Measurements from ENCODE around the gene TIFAB.

The TIFAB gene

DNA sequence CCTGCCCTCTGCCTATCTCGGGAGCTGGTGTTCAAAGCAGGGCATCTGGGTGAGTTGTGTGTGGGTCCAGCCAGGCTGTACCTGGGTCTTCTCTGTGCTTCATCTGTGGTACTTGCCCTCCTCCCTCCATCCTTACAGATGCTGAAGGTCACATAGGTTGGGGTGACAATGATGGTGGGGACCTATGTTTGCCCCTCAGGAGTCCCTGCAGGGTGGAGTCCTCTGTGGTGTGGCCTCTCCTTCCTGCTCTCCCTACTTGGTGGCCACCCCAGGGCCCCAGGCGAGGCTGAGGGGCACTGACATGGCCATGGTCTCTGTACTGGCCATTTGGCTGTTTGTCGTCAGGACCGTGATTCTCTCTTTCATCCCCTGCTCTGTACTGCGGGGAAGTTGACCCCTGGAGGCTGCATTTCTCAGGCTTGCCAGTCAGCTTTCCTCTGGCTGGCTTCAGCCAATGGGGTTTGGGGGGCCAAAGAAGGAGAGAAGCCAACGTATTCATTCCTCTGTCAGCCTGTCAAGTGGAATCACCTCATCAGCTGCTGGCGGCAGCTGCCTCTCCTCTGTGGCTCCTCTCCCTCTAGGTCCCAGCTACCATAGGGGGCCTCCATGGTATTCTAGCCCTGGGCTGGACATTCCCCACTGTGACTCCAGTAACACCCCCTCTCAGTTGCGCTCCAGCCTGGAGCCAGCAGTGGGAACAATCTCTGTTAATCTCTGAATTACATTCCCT is 9.6 kb downstream of the TIFAB start:
- no peak for DNase-seq (ENCODE audit: low read depth)

DNA sequence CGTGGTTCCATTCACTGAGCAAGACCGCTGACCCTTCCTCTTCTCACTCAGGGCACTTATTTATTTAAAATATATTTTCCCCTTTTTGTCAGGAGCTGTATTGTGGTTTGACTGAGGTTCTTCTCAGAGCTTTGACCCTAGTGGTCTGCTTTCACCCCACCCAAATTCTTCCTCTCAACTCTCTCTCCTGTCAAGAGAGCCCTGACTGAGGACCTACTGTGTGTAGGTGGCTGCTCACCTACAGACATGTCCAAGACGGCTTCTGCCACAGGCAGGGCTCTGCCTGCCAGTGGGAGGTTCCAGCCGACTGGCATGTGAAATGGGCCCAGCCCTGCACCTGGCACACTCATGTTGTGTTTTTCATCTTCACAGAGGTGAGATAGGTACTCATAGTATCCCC is 10.2 kb downstream of the TIFAB start:
- DNase-seq (ENCODE audit: low read depth) = no peak

DNA sequence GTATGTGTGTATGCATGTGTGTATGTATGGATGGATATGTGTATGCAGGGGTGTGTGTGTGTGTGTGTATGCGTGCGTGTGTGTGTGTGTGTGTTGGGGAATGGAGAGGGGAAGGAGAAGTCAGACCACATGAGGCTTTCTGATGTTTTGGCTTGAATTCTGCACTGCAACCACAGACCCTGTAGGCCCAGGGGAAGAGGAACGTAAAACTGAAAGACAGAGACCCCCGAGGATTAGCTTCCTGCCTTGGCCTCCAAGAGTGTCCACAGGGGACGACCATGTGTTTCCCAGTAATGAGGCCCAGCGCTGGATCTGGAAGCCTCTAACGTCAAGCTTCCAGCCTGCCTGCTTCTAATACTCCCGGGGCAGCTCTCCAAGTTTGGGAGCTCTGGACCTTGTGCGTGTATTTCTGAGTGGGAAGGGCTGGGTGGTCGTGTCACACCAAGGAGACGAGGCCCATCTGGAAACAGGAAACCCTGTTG is 10.8 kb downstream of the TIFAB start:
- DNase-seq (ENCODE audit: low read depth) = no peak

DNA sequence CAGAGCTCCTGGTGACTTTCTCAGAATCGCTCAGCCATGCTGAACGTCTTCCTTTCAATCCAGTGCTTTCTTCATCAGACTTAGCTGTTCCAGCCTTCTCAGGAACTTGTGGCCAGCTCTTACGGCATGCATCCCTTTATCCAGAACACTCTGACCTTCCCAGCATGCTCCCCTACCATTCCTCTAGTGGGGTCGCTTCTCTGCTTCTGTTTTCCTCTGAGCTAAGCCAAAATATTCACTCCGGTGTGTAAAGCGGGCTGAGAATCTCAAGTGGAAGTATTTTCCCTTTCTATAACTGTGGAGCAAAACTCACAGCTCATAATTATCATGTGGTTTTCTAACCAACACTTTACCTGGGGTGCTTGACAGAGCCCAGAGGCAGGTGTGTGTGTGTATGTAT is 11.2 kb downstream of the TIFAB start:
- no peak for DNase-seq (ENCODE audit: low read depth)

DNA sequence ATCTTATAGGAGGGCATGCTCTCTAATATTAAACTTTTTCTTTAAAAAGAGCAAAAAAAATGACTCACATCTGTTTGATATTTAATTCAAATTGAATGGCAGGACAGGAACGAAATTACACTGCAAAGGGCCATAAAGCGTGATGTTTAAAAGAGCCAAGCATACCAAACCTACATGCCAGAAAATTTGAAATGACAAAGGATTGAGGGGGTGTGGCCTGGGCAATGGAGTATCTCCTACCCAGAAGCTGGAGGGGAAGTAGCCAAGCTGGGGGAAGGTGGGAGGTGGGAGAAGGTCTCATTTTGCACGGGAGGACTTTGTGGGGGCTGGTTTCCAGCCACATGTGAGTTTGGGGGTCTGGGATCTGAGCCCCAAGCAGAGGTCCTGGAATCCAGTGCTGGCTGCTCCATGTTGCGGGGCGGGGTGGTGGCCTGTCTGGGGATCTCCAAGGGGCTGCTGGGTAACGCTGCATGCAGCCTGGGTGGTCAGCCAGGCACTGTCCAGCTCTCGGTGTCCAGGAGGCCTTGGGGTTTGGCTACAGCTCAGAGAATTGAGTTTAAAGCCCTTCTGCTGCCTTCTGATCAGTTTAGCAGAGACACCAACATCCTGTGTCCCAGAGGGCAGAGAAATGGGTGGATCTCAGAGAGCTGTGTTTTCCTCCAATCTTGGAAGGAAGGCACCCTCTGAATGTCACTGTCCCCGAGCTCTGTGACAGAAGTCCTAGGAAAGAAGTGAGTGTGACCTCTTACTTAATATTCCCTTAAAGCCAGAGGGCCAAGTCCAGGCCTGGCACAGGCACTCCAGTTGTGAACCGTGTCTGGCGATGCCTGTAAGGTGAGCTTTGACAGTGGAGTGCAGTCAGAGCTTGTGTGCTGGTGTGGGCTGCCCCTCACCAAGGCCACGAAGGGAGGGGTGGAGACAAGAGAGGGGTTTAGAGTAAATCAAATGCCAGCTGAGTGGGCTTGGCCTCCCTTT is 12.6 kb downstream of the TIFAB start:
- no peak for DNase-seq (ENCODE audit: low read depth)

DNA sequence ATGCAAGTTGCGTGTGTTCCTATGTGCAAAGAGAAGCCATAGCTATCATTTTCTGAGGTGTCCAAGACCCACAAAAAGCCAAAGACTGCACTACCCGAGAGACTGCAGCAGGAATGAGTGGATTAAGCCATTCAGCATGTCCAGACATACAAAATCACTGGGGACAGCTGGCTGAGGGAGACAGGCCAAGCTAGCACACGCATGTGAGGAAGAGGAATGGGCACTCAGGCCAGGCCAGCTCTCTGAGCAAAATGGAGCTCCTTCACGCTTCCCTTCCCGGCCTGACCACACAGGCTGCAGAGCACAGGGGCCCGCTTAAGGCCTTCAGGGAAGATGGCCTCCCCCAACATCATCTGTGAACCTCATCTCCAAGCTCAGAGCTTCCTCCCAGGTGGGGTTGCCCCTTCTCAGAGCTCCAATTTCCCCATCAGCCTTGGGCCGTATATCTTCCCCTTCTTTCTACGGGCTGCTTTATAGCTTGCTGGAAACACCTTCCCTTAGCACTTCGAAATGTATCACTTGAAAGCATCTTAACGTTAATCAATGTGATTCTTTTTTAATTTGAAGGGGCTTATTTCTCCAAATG is 13.4 kb downstream of the TIFAB start:
- DNase-seq (ENCODE audit: low read depth) = no peak

DNA sequence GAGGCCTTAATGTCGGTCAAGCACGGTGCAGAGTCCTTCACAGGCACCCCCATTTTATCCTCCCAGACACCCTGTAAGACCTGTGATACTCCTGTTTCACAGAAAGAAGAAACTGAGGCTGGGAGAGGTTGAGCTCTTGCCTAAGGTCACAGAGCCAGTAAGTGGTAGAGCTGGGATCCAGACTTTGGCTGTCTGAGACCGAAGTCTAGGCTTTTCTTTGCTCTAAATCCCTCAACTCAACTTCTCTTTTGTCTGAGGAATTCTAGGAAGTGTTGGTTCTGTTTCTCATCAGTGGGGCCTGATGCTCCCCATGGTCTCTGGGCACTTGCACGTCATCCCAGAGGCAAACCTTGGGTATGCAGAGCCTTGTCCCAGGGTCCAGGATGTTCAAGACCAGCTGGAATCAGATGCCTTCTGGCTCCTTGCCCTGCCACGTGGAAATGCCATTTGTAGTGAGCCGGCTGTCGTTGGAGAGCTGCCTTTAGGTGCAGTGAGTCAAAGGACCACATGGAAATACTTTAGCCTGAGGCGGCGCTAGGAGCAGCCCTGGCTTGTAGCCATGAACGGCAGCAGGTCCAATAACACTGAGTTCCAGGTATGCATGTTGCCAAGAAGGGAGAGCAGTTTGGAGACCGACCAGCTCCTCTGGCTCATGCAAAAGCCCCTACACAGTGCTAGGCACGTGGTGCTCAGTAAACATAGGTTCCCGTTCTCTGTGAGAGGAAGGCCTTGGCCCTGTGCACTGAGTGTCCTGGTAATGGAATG is 14.2 kb downstream of the TIFAB start:
- peak; percentile 96 for DNase-seq (ENCODE audit: low read depth)

DNA sequence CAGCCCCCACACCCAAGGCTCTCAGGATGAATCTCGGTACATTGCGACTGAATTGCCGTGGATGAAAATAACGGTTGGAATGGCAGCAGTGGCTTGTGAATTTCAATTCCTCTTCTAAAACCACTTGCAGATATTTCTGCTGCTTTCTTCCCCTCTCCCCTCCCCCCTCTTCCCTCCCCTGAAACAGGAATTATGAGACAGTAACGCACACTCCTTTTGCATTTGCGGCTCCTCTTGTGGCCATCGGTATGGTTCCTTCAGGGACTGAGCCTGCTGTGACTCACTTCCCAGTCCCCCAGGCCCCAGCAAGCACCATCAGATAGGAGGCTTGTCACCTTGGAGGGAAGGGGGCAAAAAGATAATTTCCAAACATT is 14.7 kb downstream of the TIFAB start:
- peak; percentile 75 for DNase-seq (ENCODE audit: low read depth)

DNA sequence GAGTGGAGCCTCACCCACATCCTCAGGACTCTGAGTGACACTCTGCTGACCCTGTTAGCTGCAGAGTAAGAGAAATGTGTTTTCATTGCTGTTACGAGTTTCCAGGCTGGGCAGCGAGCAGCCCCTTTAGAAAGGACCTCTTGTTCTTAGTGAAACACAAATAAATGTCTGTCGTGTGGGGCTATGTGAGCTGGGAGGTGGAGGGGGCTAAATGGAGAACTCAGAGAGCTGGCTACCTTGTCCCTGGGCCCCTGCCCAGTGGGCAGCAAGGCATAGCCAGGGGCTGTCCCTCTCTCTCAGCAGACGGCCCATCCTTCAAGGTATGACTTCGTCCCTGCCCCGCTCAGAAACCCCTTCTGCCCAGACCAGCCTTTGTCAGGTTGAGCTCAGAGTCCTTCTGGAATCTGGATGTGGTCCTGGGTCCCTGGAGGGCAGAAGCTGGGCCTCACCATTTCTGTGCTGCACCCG is 15.2 kb downstream of the TIFAB start:
- DNase-seq (ENCODE audit: low read depth) = no peak

DNA sequence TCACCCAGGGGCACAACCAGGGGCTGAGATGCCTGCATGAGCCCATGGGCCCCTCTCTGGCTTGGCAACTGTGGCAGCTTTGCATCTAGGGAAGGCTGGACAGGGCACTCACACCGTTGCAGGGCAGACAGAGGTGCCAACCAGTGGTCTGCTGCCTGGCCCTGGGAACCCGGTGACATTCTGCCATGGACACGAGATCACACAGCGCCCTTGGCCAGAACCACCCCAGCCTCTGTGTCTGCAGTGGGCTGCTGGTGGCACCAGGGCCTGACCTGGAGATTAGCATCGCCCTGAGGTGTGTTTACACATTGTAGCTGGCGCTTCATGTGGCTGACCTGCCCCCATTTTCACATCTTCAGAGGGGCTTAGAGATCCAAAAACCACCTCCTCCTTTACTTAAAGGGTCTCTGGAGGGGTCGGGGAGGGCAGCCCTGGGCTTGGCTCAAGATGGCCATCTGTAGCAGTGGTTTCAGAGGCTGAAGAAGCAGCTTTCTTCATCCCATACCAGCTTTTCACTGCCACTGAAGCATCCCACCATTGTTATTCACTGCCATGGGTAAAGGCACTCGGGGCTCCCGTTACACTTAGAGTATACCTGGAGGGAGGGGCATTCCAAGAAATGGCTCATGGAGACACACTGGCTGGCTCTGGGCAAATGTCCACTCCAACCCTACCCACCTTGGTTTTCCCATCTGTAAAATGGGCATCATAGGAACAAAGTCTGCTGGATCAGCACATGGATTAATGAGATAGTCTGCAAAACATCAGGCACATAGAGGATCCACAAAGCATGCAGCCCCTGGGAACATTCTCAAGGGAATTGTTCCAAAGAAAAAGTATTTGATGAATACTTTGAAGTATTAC is 16.5 kb downstream of the TIFAB start:
- DNase-seq (ENCODE audit: low read depth) = no peak

DNA sequence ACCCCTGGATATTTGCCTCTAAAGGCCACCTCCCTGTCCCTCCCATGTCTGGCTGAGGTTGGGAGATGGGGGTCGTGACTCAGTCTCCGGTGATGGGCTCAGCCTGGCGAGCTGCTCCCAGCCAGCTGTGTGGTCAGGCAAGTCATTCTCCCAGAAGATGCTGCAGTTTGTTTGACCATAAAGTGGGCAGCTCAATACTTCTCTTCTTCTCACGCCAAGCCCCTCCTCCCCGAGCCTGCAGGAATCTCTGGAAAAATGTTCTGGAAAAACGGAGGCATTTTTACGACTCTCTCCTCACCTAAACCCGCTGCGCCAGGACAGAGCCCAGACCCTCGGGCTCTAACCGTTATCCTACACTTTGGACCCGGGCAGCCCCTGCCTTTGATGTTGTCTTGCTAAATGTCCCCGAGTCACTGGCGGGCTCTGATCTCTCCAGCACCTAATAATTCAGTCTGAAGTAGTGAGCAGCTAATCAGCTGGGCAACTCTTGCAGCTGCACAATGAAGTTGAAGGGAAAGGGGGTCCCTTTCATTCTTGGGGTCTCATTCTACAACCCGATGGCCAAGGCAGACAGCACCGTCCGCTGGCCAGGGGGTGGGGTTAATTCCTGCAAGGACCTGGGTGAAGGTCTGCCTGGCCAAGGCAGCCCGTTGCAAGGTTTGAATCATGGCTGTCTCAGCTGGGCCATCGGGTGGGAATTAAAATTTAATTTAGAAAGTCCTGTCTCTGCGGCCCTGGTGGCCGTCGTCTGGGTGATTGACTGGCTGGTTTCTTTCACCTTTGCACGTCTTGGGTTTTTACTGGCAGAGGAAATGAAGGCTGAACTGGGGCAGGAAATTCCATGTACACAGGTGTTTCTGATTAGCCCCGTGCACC is 17.3 kb downstream of the TIFAB start:
- DNase-seq (ENCODE audit: low read depth) = peak; percentile 75

DNA sequence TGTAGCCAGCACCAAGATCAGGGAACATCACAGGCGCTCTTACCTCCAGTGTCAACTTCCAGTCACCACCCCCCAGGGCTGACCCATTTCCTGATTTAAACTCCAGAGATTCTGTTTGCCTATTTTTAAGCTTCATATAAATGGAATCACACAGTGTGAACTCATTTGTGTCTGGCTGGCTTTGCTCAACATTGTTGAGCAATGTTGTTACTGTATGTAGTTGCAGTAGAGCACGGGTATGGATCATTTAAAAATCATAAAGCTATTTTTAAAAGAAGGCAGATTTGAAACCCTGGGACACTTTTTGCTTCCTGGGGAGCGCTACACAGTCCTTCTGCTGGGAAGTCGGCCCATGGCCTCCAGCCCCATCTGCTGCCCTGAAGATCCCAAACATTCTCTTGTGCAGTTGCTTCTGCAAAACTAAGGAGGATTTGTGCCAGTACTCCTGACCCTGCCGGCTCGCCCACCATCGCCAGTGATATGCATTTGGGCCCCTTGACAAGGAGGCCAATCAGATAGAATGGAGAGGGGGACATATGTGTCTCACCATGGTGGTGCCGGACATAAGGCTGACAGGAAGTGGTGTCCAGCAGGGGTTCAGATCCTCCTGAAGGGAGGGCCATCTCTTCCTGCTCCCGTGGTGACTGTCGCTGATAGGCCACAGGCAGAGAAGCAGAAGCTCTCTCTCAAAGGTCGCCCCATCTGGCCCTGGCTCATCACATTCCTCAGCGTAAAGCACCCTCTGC is 18.3 kb downstream of the TIFAB start:
- DNase-seq (ENCODE audit: low read depth) = peak; percentile 48

DNA sequence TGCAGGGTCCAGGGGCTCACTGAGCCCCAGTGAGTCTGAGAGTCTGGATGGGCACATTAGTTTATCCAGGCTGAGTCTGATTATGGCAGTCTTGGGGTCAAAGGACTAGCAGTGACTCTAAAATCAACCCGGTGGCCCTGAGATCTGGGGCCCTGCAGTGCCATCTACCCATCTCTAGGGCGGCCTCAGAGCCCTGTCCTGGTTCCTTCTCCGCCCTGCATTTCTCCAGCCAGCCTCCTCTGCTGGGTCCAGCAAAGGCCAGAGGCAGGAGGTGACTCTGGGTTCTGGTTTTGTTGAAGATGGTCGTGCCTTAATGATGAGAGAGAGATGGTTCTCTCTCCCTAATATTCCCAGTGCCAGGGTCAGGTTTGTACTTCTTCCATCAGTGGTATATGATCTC is 20.0 kb downstream of the TIFAB start:
- no peak for DNase-seq (ENCODE audit: low read depth)

DNA sequence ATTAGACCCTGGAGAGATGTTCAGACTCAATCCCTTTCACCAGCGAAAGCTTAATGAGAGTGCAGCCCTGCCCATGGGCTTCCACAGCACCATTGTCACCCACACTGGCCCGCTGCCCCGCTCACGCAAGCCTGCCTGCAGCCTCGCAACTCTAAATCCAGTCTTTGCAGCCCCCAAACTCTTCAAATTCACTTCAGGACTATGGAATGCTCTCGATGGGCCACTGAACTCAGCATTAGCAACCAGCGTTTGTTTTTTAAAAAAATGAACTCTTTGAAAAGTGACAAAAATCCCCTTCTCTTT is 22.1 kb downstream of the TIFAB start:
- no peak for DNase-seq (ENCODE audit: low read depth)

DNA sequence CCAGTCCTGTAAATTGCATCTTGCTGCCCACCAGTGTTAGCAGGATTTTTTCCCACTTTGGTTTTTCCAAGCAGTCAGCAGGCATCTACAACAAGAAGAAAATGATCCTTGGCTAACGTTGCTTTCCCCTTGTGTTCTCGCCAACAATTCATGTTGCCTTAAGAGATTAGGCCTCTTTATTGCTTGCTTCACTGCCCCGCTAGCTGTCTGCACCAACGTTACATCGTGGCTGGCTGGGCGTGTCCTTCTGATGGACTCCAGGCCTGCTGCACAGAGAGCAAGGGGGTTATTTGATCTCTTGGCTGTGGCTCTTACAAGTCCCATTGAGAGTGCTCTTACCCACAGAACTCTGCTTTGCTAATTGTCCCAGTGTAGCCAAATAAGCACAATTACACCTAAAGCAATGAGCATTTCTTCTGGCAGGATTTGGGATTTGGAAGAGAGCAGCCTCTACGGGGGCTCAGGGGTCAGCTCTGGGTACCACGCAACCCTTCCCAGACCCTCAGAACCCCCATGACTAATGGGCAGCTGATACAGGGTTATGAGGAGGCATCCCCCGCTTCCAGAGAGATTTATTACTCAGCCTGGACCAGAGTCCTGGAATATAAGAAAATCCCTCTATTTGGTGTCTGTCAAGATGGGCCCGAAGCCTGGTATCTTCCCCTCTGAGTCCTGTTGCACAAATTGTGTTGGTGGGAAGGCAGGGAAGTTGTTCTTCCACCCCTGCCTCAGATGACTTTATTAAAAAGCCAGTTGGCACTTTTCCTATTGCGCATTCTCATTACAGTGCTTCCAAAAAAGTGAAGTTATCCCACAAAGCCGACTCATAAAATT is 22.6 kb downstream of the TIFAB start:
- DNase-seq (ENCODE audit: low read depth) = no peak

DNA sequence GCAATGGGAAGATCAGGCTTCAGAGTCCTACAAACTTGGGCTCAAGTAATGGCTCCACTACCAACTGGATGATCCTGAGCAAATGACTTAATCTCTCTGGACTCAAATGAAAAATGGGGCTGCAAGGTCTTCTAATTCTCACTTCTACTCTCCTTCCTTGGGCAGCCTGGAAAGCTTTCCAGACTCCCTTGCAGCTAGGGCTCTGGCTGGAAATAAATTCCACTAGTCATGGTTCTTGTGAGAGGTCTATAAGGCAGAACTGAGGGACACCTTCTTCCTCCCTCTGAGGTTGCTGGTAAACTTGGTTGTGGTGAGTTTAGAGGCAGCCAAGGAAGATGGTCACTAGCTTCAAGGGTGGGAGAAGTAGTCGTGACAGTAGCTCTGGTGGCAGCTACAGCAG is 23.6 kb downstream of the TIFAB start:
- no peak for DNase-seq (ENCODE audit: low read depth)

DNA sequence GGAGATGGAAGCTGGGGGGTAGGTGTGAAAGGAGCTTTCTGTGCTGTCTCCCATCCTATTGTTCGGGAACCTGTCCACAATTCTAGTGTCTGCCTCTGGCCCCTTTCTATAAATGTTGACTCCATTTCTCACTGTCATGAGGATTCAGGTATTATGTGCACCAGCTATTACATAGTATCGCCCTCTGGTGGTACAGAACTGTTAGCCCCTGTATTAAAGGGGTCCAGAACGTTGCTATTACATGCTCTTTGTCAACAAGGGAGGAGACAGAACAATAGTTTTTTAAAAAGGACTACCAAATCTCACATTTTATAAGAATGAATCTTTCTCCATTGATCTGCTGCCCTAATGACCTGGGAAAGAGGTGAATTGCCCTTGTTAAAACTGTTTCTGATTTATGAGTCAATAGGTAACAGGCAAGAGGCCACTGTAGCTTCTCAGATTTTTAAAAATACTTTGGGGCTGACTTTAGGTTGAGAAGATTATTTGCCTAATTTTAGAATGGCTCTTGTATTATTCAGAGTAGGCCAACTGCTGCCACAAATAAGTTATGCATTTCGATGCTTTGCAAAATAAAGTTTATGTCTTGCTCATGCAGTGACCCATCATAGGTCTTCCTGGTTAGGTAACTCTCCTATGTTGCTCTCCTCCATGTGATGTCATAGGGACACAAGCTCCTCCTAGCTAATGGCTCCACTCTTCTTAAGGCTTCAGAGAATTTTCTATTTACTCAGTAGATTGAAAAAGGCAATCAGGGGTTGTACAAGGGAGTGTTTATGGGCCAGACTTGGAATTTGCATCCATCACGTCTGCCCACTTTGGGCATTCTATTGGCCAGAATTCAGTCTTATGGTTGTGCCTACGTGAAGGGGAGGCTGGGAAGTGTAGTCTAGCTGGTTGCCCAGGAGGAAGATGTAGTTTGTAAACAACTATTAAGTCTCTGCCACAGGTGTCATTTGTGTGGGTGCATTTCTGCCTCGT is 25.8 kb downstream of the TIFAB start:
- DNase-seq (ENCODE audit: low read depth) = peak; percentile 79

Measured in ELR (cell line).